Glomerular visceral epithelial cell (primary cell): Measurements from ENCODE around the gene MCU.

Source experiments
- DNase-seq: peaks from one replicate; pipeline ENCODE4 v3.0.0-alpha.2; 2016; ENCODE audit errors: extremely low spot score

MCU gene

DNA sequence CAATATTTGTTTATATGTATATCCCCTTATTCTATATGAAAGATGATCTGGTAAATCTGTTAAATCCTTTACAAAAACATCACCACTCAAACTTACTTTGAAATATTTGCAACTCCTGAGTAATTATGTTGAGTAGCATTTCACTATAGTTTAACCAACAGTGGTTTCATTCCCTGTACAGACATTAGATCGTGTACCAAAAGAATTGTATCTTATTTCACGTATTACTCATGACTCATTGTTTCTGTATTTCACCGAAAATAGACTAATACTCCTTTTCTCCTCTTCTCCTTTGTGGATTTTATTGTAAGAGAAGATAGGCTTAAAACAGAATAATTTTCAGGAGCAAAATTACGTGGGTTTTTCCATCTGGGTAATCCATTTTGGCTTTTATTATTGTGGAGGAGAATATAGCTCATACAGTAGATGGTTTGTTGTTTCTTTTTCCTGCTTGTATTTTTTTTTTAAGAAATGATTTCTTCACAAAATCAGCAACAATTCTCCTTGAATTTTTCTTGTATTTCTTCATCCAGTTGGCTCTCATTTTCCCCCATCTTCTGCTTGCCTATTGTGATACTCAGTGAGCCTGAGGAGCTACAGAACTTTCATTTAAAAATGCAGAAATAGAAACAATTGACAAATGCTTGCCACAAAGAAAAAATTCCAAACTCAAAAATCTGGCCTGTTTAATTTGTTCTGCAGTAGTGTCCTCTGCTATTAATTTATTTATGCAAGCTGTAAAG, 111.0 kb downstream of the MCU start:
- peak; percentile 33 for DNase-seq

DNA sequence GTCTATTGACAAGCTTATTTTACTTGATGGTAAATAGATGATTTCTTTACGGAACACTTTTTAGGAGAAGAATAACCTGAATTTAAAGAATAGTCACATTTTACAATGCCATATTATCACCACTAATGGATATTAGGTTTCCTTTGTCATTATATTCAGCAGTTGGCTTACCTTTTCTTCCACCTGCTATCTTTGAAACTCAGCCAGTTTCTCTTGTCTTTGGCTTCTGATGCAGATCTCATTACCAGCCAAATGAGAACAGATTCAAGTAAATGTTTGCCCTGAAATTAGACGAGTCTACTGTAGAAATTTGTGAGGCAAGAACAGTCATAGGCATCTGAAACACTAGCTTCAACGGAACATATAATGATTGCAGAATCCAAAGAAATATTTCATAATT, 116.1 kb downstream of the MCU start:
- no peak for DNase-seq

DNA sequence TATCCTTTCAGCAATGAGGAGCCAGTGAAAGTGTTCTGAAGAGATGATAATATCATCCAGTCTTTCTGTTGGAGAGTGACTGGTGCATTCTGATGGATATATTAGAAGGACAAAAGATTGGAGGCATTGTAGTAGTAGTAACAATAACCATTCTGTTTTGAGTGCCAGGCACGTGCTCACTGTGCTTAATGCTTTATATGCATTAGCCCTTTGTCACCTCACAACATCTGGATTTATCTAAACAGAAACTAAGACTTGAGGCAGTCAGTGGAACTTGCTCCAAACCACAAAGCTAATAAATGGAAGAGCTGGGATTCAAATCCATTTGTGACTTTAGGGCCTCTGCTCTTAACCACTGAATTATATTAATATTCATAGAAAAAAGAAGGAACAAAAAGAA, 117.1 kb downstream of the MCU start:
- DNase-seq, result no peak

DNA sequence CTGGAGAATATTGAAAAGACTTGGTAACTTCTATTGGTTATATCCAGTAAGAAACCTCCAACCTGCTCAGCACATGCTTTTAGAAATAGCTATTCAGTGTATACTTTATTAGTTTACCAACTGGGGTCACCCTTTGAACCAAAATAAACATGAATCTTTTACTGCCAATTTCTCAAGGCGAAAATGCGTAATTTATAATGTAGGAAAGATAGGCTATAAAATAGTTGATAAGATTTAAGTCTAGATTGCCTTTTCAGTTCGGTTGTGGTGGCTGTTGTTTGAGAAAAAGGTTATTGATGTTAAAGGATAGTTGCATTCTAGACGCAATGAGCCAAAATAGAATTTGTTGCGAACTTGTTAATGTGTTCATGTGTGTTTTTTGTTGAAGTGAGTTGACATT, 119.0 kb downstream of the MCU start:
- DNase-seq, result no peak

DNA sequence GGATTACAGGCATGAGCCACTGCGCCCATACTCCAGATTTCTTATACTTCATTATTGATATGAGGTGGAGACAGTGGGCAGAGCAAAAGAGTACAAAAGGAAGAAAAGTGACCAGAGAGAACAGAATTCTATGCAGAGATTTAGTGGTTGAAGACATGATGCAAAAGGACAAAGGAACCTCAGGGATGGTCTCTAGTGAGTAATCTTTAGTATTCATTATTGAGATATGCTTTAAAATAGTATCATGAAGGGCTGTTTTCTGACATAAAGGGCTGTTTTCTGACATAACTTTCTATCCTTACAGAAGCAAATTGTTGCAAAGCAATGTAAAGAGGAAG, 120.4 kb downstream of the MCU start:
- DNase-seq, result no peak

DNA sequence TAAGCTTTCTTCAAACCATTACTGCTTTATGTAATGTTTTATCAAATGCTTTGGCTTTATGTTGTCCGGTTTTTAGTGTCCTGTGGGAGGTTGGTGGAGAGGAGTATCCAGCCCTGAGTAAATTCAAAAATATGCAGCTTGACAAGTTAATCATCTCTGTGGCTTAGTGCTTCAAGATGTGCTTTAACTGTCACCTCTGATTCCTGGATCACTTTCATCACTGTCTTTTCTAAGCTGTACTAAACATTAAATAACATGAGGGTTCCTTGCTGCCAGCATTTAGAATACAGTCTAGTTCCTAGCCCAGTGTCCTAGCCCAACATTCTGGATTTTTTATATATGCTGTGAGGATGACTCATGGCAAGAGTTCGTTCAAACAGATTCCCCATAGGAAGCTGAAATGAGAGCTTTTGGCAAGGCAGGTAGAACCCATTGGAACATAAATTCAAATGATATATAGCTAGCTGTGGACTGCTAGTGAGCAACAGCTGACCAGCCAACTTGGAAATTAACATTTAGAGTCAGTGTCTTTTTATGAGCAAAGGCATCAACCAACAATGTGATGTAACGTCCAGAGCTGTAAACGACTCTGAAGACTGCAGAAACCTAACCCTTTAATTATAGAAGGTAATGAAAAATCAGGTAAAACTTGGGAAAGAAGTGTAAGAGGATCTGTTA, 120.9 kb downstream of the MCU start:
- peak; percentile 76 for DNase-seq

DNA sequence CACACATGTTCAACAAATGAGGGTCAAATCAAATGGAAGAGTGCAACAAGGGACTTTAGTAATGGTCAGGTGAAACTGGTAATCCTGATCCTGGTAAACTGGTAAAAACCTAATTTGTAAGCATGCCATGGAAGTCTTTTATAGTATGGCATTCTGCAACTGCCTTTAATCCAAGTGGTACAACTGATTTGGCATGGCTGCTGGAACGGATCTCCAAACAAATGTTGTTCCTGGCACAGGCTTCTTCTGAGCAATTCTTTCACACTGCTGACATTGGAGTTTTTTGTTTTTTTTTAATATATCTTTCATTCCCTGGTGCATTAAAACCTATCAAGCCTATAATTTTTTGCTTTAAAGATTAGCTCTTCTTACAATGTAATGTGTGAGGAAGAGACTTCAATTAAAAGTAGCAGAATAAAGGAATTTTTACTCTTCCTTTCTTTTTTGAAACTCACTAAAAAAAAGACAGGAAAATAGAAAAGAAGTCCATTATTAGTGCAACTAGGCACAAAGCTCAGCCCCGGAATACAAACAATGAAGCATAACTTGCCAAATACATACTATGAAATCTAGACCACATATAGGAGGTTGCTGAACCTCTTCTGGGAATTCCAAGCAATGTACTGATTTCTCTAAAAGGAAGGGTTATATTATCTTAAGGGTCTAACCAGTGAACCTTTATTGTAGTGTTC, 122.3 kb downstream of the MCU start:
- DNase-seq, result no peak

DNA sequence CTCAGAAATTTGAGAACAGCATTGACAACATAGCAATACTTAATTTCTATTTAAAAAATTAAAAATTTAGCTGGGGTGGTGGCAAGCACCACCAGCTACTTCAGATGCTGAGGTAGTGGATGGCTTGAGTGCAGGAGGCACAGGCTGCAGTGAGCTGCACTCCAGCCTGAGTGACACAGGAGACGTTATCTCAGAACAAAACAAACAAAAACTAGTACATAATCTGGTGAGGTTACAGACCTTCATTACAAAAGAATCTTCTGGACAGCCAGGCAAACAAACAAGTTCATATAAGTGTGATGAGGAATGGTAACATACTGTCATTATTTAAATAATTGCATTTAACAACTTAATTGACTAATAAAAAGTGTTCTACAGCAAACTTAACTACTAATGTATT, 124.6 kb downstream of the MCU start:
- DNase-seq, result no peak

DNA sequence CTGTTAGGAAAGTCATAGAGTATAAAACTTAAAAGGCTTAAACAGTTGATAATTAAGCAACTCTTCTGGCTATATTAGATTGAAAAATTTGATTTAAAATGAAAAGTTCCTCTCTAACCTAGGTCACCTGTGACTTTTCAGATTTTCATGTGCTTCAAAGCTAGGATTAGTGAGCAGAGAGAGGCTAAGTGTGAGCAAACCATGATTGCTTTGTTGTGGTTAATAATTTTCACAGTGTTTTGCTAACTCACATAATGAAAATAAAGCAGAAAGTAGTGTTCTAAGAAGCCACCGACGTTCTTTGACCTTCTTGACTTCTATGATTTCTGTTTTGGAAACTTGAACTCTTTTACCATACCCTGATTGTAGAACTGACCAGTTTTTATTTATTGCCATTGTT, 126.1 kb downstream of the MCU start:
- no peak for DNase-seq

DNA sequence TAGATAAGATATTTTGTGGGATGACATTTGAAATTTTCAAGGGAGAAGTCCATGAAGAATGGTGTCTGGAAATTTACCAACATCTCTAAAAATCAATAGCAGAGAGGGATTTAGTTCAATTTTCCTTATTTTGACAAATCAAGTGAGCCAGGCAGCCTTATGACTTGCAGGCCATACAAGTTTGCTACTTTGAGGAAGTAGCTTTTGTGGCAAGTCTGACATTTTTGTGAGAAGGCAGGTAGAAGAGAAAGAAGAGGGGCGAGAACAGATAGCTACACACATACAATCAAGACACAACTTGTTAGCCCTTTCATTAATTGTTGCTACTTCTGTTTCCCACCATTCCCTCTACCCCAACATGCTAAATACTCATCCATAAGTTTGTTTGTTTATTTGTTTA, 127.1 kb downstream of the MCU start:
- DNase-seq, result no peak

DNA sequence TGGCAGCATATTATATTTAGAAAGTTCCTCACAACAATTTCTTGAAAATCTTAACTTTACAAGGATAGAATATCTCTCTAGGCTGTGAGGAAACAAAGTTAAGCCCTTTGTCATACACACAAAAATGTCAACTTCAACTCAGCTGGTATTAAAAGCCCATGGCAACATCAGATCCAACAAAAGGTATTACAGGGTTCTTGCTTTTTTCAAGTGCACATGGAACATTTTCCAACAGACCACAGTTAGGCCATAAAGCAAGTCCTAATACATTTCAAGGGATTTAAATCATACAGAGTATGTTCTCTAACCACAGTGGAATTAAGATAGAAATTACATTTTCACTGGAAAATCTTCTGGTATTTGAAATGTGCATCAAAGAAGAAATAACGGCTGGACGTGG, 129.7 kb downstream of the MCU start:
- no peak for DNase-seq

DNA sequence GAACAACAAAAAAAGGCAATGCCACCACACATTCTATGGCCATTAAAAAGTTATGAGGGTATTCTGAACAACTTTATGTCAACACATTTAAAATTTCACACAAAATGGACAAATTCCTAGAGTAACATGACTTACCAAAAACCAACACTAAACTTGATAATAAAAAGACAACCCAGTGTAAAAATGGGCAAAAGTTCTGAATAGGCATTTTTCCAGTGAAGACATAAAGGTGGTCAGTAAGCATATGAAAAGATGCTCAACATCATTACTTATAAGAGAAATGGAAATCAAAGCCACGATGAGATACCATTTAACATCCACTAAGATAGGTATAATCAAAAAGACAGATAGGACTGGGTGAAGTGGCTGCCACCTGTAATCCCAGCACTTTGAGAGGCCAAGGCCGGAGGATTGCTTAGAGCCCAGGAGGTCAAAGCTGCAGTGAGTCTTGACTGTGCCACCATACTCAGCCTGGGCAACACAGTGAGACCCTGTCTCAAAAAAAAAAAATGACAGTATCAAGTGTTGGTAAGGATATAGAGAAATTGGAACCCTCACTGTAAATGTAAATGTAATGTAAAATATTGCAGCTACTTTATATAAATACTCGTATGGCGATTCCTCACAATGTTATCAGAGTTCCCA, 130.5 kb downstream of the MCU start:
- DNase-seq, result no peak

DNA sequence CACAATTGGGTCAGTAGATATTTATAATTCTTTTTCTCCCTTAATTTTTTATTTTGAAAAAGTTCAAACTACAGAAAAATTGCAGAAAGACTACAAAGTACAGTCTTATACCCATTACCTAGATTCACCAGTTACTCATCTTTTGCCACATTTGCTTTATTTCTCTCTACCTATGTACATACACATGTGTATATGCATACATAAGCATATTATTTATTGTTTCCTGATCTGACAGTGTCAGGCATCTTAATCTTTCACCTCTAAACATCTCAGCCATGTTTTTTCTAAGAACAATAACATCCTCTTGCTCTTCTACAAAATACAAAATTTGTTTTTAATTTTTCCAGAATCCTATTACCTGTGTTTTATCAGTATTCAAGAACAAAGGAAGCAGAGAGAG, 133.2 kb downstream of the MCU start:
- no peak for DNase-seq

DNA sequence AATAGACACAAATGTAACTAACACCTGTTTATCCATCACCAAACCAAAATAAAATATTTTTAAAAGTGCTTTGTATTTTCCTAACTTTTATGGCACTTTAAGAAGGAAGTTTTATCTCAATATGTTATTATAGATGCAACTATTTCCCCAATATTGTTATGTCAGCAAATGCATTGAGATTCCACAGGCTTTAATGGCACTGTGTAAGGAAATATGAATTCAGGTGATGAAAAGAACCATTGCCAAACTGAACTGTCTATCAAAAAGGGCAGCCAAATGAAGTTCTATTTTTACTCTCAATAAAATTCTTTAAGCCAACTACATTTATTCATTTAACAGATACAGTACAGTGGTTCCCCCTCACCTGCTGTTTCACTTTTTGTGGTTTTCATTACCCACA, 134.4 kb downstream of the MCU start:
- no peak for DNase-seq

DNA sequence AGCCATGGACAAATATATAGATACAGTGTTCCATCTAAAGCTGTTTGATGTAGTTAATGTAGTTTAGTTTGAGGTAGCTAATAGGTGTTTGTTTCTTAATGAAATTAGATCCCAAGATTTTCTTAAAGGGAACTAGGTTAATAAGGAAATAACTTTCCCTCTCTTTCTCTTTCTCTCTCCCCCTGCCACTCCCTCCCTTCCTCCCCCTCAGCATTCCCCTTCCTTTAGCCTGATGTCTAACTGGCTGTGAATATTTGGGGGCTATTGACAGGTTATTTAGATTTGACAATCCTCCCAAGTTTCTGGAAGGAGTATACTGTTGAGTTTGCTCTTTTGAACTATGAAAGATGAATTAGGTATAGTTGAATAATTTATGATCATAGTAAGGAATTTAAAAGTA, 136.4 kb downstream of the MCU start:
- DNase-seq, result no peak

DNA sequence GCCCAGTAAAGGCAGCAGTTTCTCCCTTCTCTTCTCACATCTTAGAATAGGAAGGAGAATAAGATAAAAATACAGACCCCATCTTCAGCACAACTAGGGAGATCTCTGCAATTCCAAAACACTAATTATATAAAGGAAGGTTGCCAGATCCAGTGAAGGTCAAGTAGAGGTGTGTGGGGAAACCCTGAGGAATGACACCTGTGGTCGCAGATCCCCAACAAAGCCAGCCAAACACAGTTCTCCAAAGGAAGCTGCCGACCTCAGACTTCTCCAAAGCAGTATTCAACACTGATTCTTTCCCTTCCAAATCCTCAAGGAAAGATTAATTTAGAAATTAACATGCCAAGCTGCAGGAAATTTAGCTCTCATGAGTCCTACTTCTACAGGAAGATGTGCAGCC, 138.7 kb downstream of the MCU start:
- no peak for DNase-seq

DNA sequence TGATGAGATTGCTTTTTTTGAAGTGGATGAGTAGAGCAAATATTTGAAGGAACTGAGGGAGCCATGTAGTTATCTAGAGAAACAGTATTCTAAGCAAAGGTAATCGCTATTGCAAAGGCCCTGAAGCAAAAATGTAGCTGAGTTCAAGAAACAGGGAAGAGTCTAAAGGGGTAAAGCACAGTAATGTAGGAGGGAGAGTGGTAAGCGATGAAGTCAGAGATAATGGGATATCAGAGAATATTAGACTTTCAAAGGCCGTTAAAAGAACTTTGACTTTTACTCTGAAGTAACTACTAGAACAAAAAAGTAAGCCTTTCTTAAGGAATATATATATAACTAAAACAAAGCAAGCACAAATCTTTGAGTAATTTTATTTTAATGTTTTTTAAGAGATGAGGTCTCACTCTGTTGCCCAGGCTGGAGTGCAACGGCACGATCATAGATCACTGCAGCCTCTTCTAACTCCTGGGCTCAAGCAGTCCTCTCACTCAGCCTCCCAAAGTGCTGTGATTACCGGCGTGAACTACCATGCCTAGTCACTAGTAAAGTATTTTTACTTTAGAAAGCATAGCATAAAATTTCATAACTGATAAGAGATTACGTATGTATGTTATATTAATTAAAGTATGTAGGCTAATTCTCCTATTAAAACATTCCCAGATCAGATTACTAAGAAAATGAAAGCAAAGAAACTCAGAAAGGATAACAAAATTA, 139.9 kb downstream of the MCU start:
- no peak for DNase-seq

DNA sequence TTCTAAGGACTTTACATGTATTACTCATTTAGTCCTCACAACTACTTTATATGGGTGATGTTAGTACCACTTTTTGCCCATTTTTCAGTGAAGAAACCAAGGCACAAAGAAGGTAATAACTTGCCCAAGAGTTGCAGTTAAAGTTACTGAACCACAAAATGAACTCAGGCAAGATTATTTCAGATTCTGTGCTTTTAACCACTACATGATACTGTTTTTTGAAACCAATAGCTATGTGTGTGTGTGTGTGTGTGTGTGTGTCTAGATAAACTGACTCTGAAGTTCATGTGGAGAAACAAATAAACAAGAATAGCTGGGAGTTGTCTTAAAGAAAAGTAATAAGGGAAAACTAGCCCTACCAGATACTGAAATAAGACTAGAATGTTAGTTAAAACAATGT, 140.8 kb downstream of the MCU start:
- DNase-seq, result no peak

DNA sequence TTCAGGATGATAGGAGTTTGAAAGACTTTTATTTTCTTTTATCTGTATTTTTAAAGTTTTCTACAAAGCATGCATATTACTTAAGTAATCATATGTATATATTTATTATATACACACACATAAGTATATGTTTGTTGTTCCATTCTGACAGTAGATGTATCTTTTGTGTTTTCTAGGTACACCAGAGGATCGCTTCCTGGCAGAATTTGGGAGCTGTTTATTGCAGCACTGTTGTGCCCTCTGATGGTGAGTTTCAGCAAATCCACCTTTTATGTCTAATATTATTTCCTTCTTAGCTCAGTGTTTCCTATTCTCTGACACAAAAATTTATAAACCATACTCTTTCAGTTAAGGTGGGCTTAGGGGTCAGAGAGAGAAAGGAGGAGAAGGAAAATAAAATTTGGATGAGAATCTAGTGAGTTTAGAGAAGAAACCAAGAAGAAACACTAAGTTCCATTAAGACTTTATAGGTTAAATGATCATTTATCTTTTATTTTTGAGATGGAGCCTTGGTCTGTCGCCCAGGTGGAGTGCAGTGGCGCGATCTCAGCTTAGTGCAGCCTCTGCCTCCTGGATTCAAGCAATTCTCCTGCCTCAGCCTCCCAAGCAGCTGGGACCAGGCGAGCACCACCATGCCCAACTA, 142.4 kb downstream of the MCU start:
- peak; percentile 69 for DNase-seq

DNA sequence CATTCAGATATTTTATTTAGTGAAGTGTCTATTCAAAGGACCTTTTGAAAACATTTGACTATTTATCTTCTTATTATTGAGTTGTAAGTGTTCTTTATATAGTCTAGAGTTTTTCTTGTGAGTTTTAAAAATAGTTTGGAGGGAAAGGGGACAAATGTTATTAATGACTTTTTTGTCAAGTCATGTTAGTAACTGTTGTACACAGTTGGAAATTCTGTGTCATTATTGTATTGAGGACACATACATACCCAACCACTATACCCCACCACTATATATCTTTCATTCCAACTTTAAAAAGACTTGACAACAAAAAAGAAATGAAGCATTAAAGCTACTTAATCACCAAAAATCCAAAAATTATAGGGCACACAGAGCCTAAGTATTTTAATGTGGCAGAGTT, 148.4 kb downstream of the MCU start:
- no peak for DNase-seq

DNA sequence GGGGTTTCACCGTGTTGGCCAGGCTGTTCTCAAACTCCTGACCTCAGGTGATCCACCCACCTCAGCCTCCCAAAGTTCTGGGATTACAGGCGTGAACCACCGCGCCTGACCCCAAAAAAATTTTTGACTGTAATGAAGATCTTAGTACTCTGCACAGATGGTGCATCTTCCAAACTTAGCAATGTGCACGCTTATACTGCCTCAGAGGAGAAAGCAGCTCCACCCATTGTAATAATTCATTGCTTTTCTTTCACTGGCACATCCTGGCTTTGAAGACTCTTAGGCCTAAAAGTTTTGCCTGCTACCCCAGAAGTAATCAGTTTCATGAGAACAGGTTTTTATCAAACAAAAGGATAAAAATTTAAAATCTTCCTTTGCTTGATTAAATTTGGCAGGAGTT, 149.5 kb downstream of the MCU start:
- DNase-seq, result no peak

DNA sequence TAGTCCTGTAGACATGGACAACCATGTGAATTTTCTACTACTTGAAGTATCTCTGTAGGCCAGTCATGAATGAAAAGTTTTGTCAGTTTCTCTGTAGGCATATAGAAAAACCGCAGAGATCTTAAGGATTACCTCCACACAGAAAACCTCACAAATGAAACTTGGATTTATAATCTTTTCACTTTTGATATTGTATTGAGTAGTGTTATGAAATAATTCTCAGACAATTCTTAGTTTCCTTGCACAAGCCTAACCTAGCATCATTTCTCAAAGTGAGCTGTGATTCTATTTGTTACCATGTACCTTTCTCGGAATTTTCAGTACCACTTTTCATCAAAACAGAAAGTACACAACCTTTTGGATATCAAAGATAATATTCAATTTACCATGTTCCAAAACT, 150.2 kb downstream of the MCU start:
- DNase-seq, result no peak
